GM19193 (cell line): ENCODE data around the gene OR1M1.

Experiments
- POLR2A ChIP-seq: IDR thresholded peaks from 4 replicates; pipeline ENCODE4 v1.6.1; 2011; ENCODE audit not compliant: insufficient read depth, insufficient read length; ENCODE audit errors: extremely low read depth

OR1M1 gene

DNA sequence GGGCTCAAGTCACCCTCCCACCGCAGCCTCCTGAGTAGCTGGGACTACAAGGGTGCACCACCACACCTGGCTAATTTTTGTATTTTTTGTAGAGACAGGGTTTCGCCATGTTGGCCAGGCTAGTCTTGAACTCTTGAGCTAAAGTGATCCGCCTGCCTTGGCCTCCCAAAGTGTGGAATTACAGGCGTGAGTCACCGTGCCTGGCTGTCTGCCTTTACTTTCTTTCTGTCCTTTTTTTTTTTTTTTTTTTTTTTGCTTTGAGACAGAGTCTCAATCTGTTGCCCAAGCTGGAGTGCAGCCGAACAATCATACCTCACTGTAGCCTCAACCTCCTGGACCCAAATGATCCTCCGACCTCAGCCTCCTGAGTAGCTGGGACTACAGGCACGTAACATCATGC lies 25.0 kb upstream of the OR1M1 start:
- TF ChIP-seq POLR2A: no peak

- TF ChIP-seq POLR2A: no peak
Observed at GRCh38 chr19:9065457-9066014, 21.3 kb upstream of the OR1M1 start.

DNA sequence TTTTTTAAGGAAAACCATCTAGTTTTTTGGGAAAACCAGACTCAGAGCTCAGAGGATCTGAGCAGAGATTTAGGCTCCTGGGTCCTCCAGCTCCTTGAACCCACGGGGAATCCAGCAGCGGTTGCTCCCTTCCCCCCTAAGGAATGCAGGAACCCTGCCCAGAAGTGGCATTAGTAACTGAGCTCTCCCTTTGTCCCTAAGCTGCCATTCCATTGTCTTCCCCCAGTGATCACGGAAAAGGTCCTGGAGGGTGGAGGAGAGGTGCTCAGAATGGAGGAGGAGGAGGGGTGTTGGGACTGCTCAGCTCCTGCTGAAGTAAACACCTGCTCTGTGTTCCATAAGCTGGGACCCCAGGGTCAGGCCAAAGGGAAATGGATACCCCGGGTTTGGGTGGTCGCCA lies 16.8 kb upstream of the OR1M1 start:
- TF ChIP-seq POLR2A: no peak

DNA sequence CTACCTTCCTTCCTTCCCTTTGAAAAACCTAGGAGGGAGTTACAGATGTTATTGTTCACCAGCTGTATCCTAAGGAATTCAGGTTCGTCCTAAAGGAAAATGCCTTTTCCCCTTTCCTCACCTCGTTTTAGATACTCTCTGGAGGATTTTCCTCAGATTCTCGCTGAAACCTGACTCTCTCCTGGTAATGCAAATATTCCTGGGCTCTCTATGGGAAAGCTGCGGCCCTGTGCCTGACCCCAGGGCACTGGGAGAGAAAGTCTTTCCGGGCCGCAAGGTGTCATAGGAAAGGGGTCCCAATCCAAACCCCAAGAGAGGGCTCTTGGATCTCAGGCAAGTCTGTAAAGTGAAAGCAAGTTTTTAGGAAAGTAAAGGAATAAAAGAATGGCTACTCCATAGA lies 13.1 kb upstream of the OR1M1 start:
- TF ChIP-seq POLR2A: no peak

DNA sequence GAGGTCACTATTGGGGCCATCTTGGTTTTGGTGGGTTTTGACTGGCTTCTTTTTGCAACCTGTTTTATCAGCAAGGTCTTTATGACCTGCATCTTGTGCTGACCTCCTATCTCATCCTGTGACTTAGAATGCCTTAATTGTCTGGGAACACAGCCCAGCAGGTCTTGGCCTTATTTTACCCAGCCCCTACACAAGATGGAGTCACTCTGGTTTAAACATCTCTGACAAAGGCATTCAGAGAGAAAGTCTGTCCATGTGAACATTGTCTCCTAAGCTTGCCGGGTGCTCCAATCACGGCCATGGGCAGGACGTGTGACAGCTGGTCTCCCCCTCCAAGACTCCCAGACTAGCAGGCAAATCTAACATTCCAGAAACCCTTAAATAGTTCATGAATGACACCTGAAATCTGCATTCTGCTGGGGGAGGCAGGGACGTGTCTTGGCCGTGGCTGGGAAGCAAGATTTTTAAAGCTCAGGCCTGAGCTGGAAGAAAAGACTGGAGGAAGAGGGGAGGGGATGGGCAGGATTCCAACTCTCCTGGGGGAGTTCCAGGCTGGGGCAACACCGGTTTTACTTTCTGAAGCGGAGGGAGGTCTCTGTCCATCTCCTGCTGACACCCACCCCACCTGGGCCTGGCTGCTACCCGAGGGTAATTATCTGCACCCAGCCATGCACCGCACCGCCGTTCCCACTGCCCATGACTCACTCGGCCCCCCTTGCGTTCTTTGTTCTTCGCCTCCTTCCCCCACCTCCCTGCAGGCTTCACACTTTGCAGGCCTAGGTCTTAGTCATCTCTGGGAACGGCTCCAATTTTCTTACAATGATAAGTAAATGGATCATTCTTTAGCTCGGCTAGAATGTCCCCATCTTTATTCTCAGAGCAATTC lies 11.6 kb upstream of the OR1M1 start:
- no peak for TF ChIP-seq POLR2A

DNA sequence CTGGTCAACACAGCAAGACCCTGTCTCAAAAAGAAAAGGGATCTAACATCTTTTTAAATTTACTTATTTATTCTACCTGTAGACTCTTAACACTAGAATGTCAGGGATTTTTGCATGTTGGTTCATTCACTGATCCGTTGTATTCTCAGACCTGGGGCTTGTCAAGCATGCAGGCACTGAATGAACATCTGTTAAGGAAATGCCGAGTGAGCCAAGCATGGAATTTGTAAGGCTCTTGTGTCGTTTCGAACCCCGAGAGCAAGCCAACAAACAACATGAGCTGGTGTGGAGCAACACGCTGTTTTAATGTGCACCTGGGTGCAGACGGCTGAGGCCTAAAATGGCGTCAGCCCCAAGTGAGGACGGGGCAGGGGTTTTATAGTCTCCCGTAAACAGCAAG lies 10.0 kb upstream of the OR1M1 start:
- TF ChIP-seq POLR2A: no peak

DNA sequence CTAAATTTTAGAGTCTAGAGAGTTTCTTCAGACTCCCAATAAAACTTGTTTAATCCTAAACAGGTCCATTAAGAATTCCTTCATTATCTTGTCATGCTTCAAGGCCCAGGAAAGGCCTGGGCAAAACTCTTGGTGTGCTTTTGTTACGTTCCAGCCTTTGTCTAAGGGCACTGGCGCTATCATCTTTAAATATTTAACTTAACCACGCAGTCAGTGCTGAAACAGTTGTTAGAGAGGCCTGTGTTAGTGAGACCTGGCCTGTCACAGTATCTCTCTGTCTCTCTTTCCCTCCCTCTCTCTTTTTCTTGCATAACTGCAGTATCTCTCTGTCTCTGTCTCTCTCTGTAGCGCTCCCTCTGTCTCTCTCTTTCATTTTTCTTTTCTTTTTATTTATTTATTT lies 8.2 kb upstream of the OR1M1 start:
- no peak for TF ChIP-seq POLR2A

GRCh38 chr19:9107375-9107774 lies 20.5 kb downstream of the OR1M1 start, which contains the start of gene OR7G2:
Gene OR7G2 (minus strand): TSS chr19:9107475. CDS start chr19:9103243, 4,232 bp downstream.
- TF ChIP-seq POLR2A: no peak

DNA sequence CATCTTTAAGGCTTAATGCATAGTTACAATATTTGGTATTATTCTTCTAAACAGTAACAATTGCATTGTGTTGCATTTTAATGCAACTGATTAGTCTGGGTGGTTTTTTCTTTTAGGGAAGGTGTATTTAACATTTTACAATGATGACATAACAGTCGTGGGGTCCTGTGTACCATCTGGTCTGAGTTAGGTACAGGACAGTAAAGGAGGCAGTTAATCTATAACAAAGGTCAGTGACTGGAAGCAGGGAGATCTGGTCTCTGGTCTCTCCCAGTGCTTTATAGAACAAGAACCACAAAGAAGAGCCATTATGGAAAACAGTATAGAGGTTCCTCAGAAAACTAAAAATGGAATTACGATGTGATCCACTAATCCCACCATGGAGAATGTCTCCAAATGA lies 23.1 kb downstream of the OR1M1 start:
- no peak for TF ChIP-seq POLR2A

GRCh38 chr19:9115307-9115813 lies 28.5 kb downstream of the OR1M1 start, which contains the start of gene OR7G1:
Gene OR7G1 (minus strand): TSS chr19:9115763. CDS start chr19:9115763, 0 bp downstream.
- TF ChIP-seq POLR2A: no peak

DNA sequence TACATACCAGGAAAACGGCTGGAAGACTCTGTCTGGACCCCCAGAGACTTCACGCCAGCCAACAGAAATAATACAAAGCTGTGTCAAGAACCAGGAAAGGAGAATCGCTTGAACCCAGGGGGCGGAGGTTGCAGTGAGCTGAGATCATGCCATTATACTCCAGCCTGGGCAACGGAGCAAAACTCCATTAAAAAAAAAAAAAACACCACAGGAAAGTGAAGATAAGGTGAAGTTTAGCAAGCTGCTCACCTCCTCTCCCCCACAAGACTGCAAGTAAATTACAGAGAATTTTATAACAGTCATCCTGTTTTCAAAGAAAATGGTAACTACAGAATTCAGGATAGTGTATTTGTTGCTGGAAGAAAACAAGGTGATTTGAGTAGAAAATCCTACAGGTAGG lies 29.7 kb downstream of the OR1M1 start:
- no peak for TF ChIP-seq POLR2A

DNA sequence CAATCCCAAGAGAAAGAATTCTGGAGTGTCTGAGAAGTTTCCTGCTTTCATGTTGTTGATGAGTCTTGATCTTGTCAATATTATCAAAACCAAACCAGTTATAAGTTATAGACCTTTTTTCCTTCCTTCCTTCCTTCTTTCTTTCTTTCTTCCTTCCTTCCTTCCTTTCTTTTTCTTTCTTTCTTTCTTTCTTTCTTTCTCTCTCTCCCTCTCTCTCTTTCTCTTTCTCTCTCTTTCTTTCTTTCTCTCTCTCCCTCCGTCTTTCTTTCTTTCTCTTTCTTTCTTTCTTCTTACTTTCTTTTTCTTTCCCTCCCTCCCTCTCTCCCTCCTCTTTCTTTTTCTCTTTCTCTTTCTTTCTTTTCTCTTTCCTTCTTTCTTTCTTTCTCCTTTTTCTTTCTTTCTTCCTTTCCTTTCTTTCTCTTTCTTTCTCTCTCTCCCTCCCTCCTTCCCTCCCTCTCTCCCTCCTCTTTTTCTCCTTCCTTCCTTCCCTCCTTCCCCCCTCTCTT lies 40.1 kb downstream of the OR1M1 start, which contains the start of gene OR7G3:
OR7G3 (minus strand) TSS at position 51 of the 506 bp plus-strand sequence; CDS start at position 51, 0 bp downstream.
- TF ChIP-seq POLR2A: no peak

DNA sequence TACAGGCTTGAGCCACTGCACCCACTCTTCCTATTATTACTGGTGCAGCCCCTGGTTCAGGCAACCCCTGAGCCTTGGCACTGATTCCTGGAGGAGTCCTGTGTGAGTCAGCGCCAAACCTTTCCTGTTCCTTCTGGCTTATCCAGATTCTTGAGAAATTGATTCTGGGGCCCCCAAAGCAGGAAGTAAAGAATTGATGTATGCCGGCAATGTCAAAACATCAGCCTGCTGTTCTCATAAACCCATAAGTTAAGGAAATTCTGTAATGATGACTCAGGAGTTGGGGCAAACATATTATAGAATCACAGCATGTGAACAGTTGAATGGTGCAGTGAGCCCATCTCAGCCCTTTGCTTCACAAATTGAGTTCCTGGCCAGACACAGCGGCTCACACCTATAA lies 41.3 kb downstream of the OR1M1 start:
- no peak for TF ChIP-seq POLR2A

DNA sequence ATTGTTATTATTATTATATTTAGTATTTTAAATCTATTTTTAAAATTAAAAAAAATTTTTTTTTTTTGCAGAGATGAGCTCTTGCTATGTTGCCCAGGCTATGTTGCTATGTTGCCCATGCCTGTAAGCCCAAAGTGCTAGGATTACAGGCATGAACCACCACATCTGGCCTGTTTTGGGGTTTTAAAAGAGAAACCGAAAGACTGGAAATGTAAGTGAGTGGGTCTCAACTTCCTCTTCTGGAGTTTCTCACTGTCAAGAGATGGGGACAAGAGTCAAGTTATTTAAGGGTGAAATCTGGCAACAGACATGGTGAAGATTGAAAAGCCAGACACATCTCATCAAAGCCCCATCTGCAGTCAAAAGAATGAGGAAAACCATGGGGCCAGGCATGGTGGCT lies 44.1 kb downstream of the OR1M1 start:
- TF ChIP-seq POLR2A: no peak

GRCh38 chr19:9132422-9132821 lies 45.6 kb downstream of the OR1M1 start:
- no peak for TF ChIP-seq POLR2A
